Mesendoderm (in vitro differentiated cells): ENCODE results near the gene GSKIP.

Source experiments
- DNase-seq: peaks from one replicate; pipeline ENCODE4 v3.0.0; 2013
- H2AK5ac ChIP-seq: 2 replicates; pipeline ENCODE4 v1.6.1; 2013; ENCODE audit warnings: low read length, inconsistent platforms
- H2BK120ac ChIP-seq: 2 replicates; pipeline ENCODE4 v1.6.1; 2013; ENCODE audit warnings: low read depth, mild to moderate bottlenecking, low read length, moderate library complexity, mixed read lengths
- H2BK15ac ChIP-seq: replicated peaks from 2 replicates; pipeline ENCODE4 v1.6.1; 2013; ENCODE audit warnings: low read depth, mild to moderate bottlenecking, moderate library complexity
- H2BK5ac ChIP-seq: 2 replicates; pipeline ENCODE4 v1.6.1; 2013; ENCODE audit warnings: low read length, inconsistent platforms
- H3K18ac ChIP-seq: 2 replicates; pipeline ENCODE4 v1.6.1; 2013; ENCODE audit warnings: mild to moderate bottlenecking, low read length, mixed read lengths
- H3K23ac ChIP-seq: one replicate; pipeline ENCODE4 v1.6.1; 2013; ENCODE audit warnings: low read length
- H3K27ac ChIP-seq: 2 replicates; pipeline ENCODE4 v1.5.1; 2013; ENCODE audit warnings: low read depth, mild to moderate bottlenecking, inconsistent platforms, low read length, moderate library complexity
- H3K27me3 ChIP-seq: 2 replicates; pipeline ENCODE4 v1.6.1; 2013; ENCODE audit warnings: low read length, control low read depth, mild to moderate bottlenecking, inconsistent platforms; ENCODE audit not compliant: insufficient read depth, poor library complexity
- H3K36me3 ChIP-seq: 2 replicates; pipeline ENCODE4 v1.6.1; 2013; ENCODE audit warnings: low read length, inconsistent platforms; ENCODE audit not compliant: control insufficient read depth, insufficient read depth
- H3K4ac ChIP-seq: one replicate; pipeline ENCODE4 v1.6.1; 2013; ENCODE audit warnings: low read depth, mild to moderate bottlenecking, low read length, moderate library complexity
- H3K4me1 ChIP-seq: 2 replicates; pipeline ENCODE4 v1.6.1; 2013; ENCODE audit warnings: low read depth, low read length, inconsistent platforms; ENCODE audit not compliant: control insufficient read depth
- H3K4me2 ChIP-seq: 2 replicates; pipeline ENCODE4 v1.6.1; 2013; ENCODE audit warnings: low read length
- H3K4me3 ChIP-seq: 2 replicates; pipeline ENCODE4 v1.5.1; 2013; ENCODE audit warnings: mild to moderate bottlenecking, low read length
- H3K56ac ChIP-seq: one replicate; pipeline ENCODE4 v1.6.1; 2013; ENCODE audit warnings: low read length
- H3K79me1 ChIP-seq: 2 replicates; pipeline ENCODE4 v1.6.1; 2013; ENCODE audit warnings: low read length, inconsistent platforms
- H3K79me2 ChIP-seq: 2 replicates; pipeline ENCODE4 v1.6.1; 2013; ENCODE audit warnings: mild to moderate bottlenecking, low read length; ENCODE audit not compliant: control insufficient read depth, insufficient read depth
- H3K9ac ChIP-seq: 2 replicates; pipeline ENCODE4 v1.6.1; 2013; ENCODE audit warnings: low read length, inconsistent platforms
- H4K5ac ChIP-seq: one replicate; pipeline ENCODE4 v1.6.1; 2013; ENCODE audit warnings: low read length
- H4K8ac ChIP-seq: one replicate; pipeline ENCODE4 v1.6.1; 2013; ENCODE audit warnings: low read depth, mild to moderate bottlenecking, control low read depth, low read length, moderate library complexity
- WGBS: extraction: QIAGEN DNeasy Blood & Tissue Kit; methylation state at CpG from one replicate; pipeline ENCODE4 v1.1.7; 2013; ENCODE audit warnings: low lambda C conversion rate, missing lambda C conversion rate; ENCODE audit not compliant: insufficient coverage; ENCODE audit errors: extremely low coverage; 5-methylcytosine and 5-hydroxymethylcytosine counted together

The GSKIP gene

DNA sequence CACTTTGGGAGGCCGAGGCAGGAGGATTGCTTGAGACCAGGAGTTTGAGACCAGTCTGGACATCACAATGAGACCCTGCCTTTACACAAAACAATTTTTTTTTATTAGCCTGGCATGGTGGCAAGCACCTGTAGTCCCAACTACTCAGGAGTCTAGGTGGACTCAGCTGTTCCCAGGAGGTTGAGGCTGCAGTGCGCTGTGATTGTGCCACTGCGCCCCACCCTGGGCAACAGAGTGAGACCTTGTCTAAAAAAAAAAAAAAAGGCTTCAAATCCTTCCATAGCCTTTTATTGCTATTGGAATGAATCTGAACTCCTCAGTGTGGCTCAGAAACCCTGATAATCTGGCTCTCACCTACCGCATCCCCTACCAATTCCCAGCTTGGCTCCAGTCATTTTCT, 54.7 kb downstream of the GSKIP start:
- Histone ChIP-seq H3K4ac (no peak overlapping the region), H2AK5ac (no peak overlapping the region), H3K27ac (no peak overlapping the region), H3K4me3 (no peak overlapping the region), H3K36me3 (no peaks in the 10 kb centered on the region), H3K23ac (no peak overlapping the region), H3K18ac (no peak overlapping the region), H2BK120ac (no peak overlapping the region), H4K8ac (no peak overlapping the region), H2BK15ac (no peak overlapping the region), H3K4me1 (no peaks in the 10 kb centered on the region), H2BK5ac (no peak overlapping the region), H4K5ac (no peak overlapping the region), H3K27me3 (no peaks in the 10 kb centered on the region), H3K56ac (no peak overlapping the region), H3K79me2 (no peaks in the 10 kb centered on the region), H3K79me1 (no peaks in the 10 kb centered on the region), H3K9ac (no peak overlapping the region), H3K4me2 (no peak overlapping the region)
- WGBS = no CpG with 5 or more reads among the region's 4 CpGs
- no peak for DNase-seq

DNA sequence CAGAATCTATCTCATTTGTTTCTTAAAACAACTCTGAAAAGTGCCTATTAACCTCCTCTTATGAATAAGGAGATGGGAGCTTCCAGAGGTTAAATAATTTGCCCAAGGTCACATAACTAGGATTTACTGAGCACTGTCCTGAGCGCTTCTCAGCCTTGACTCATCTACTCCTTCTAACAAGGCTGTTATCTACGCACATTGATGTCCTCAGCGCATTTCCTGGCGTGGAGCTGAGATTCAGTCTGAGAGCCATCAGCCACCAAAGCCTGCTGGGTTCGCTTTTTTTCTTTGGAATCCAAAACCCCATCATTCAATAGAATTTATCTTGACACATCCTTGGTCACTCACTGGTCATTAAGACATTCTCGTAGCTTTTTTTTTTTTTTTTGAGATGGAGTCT, 57.9 kb downstream of the GSKIP start:
- Histone ChIP-seq H3K4me2 (no peak overlapping the region), H3K18ac (no peak overlapping the region), H2BK120ac (no peak overlapping the region), H3K4me1 (no peaks in the 10 kb centered on the region), H2BK15ac (no peak overlapping the region), H2AK5ac (no peak overlapping the region), H3K4me3 (no peak overlapping the region), H3K9ac (no peak overlapping the region), H3K4ac (no peak overlapping the region), H4K5ac (no peak overlapping the region), H3K23ac (no peak overlapping the region), H2BK5ac (no peak overlapping the region), H3K27me3 (no peaks in the 10 kb centered on the region), H3K36me3 (no peaks in the 10 kb centered on the region), H3K79me1 (no peaks in the 10 kb centered on the region), H3K79me2 (no peaks in the 10 kb centered on the region), H3K27ac (no peak overlapping the region), H4K8ac (no peak overlapping the region), H3K56ac (no peak overlapping the region)
- no peak for DNase-seq
- WGBS = no CpG with 5 or more reads among the region's 6 CpGs

DNA sequence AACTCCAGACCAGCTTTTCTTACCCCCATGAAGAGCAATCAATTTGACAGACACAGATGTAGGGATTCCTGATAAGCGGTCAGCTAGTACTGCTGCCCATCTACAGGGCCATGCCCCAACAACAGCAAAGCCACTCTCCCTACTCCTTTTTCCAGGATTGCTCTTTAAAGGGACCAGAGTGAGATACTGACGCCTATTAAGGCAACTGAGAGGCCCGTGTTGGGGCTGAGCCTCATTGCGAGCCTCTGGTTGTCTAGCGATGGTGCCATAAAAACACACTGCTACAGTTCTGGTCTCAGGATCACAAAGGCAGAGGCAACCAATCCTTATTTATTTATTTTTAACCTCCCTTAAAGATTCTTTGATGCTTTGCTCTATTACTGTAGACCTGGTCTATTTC, 59.7 kb downstream of the GSKIP start:
- Histone ChIP-seq H3K79me1 (no peaks in the 10 kb centered on the region), H2BK5ac (no peak overlapping the region), H3K27ac (no peak overlapping the region), H3K27me3 (no peaks in the 10 kb centered on the region), H2BK120ac (no peak overlapping the region), H3K4ac (no peak overlapping the region), H4K8ac (no peak overlapping the region), H3K56ac (no peak overlapping the region), H3K18ac (no peak overlapping the region), H3K4me2 (no peak overlapping the region), H2BK15ac (no peak overlapping the region), H4K5ac (no peak overlapping the region), H3K4me3 (no peak overlapping the region), H3K36me3 (no peaks in the 10 kb centered on the region), H3K4me1 (no peaks in the 10 kb centered on the region), H3K9ac (no peak overlapping the region), H2AK5ac (no peak overlapping the region), H3K23ac (no peak overlapping the region), H3K79me2 (no peaks in the 10 kb centered on the region)
- no peak for DNase-seq
- WGBS = no CpG with 5 or more reads among the region's 5 CpGs

DNA sequence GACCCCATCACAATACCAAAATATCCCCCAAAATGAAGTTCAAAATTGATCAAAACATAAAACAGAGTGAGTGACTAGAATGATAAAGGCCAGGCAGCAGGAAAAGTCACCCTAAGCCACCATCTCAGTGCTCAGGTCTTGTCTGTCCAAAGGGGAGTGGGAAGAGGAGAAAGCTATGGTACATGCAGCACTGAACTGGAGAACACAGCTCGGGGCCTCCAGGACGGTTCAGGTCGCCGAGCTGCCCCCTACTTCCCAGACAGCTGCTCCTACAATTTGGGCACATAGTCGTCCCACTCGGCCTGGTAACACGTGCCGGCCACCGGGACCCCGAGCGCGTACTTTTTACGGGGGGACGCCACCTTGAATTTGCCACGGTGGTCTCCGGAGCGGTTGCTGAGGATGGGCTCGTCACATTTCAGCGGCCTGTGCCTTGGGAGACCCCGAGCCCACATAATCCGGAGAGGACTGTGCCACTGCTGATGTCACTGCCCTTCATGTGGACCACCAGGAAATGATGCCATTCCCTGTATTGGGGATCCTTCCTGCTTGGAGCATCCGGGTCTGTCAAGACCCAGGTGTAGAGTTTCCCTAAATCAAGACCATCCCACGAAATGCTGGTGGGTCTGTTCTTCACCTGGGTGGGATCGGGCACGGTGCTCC, 60.3 kb downstream of the GSKIP start:
- WGBS = no CpG with 5 or more reads among the region's 25 CpGs
- Histone ChIP-seq H2BK15ac (no peak overlapping the region), H3K4me1 (no peaks in the 10 kb centered on the region), H3K79me1 (no peaks in the 10 kb centered on the region), H3K18ac (no peak overlapping the region), H2AK5ac (no peak overlapping the region), H3K79me2 (no peaks in the 10 kb centered on the region), H3K4me3 (no peak overlapping the region), H3K27me3 (no peaks in the 10 kb centered on the region), H3K4me2 (no peak overlapping the region), H2BK5ac (no peak overlapping the region), H3K27ac (no peak overlapping the region), H3K36me3 (no peaks in the 10 kb centered on the region), H2BK120ac (no peak overlapping the region), H3K9ac (no peak overlapping the region), H4K5ac (no peak overlapping the region), H3K23ac (no peak overlapping the region), H4K8ac (no peak overlapping the region), H3K56ac (no peak overlapping the region), H3K4ac (no peak overlapping the region)
- no peak for DNase-seq

DNA sequence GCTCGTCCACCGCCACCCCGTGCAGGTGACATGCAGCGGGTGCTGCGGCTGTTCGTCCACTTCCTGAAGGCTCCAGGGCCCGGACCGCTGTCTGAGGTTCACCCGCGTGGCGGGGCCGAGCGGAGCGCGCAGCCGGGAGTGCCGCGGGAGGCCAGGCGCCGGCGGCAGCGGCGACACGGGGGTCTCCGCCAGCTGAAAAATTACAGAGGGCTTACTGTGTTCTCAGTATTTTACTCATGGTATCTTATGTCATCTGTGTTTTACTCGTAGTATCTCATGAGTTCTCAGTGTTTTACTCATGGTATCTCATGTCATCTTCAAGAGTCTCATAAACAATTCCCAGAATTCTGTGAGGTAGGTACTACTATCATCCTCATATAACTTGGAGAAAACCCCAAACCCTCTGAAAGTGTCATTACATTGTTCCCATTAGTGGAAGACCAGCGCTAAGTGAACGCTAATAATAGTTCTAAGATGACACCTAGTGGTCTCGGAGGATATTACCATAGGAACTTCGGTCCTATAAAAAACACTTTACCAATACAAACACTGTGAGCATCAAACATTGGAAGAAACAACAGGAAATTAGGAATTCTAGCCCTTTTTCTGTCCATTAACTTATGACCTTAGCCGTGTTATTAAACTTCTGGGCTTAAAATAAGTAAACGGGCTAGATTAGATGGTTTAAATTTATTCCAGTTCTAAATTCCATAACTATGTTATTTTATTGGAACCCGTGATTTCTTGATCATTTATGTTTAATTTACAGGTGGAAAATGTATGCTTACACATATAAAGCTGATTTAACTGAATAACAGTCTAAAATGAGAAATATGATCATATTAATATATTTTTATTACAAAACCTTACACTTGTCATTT, 61.0 kb downstream of the GSKIP start:
- Histone ChIP-seq H2BK5ac (no peak overlapping the region), H3K36me3 (no peaks in the 10 kb centered on the region), H3K79me2 (no peaks in the 10 kb centered on the region), H4K8ac (no peak overlapping the region), H2BK120ac (no peak overlapping the region), H2AK5ac (no peak overlapping the region), H3K56ac (no peak overlapping the region), H3K18ac (no peak overlapping the region), H3K4me1 (no peaks in the 10 kb centered on the region), H3K4me3 (no peak overlapping the region), H3K27ac (no peak overlapping the region), H4K5ac (no peak overlapping the region), H3K79me1 (no peaks in the 10 kb centered on the region), H3K27me3 (no peaks in the 10 kb centered on the region), H3K23ac (no peak overlapping the region), H3K4ac (no peak overlapping the region), H3K4me2 (no peak overlapping the region), H2BK15ac (no peak overlapping the region), H3K9ac (no peak overlapping the region)
- no CpG with 5 or more reads among the region's 33 CpGs for WGBS
- DNase-seq = peak; percentile 69
